Measurements from ENCODE around the gene UFSP1. TPM values are rescaled to one million over a fixed set of nuclear protein-coding genes. Genes with fewer than 3 reads are reported as not detected.

UFSP1 gene
- total and polyA plus RNA-seq, 2 of the 13 experiments (the other 11 are each of a cell fraction or from before 2014, with no cell fraction given), result 0.65 to 3.3 TPM

DNA sequence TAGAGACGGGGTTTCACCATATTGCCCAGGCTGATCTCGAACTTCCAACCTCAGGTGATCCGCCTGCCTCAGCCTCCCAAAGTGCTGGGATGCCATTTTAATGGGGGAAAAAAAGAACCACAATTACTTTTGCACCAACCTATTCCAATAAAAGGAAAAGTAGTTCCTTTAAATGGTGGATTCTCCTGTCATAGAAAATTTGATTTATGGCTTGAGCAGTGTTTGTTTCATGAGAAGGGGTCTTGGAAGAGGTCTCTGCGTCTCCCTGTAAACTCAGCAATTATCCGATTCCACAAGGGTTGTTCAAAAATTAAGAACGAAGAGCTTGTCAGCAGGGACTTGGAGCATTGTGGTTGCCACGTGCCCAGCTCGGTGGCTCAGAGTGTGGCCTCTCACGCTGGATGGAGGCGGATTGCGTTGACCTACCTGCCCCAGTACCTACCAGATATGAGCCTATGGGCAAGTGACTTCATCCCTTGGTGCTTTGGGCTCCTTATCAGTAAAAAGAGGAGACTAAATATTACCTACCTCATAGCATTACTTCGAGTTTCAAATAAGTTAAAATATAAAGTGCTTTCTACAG lies 25.2 kb downstream of the UFSP1 start:
- ATAC-seq, result no peak
- H2AFZ ChIP-seq (ENCODE audit: low read length), result no peak overlapping the region
- POLR2A ChIA-PET, result no interaction called here
- H3K9ac ChIP-seq (ENCODE audit: insufficient read depth, low read depth, low read length), result no peak overlapping the region
- FAIRE-seq, result no peak
- H3K4me2 ChIP-seq (ENCODE audit: low read depth, low read length), result no peak overlapping the region
- intact Hi-C loops (cut with micrococcal nuclease; ENCODE audit: unreplicated experiment), result no loop called here
- no peak for TF ChIP-seq ZNF615 (CRISPR knock-in tag; IDR thresholded peaks at IDR 0.05; ENCODE audit: borderline replicate concordance)
- no peak for TF ChIP-seq CENPX (CRISPR knock-in tag; IDR thresholded peaks at IDR 0.05)
- no peak for TF ChIP-seq SRSF9 (IDR thresholded peaks at IDR 0.05; ENCODE audit: borderline replicate concordance, insufficient read depth, low read depth, low read length, poor library complexity, severe bottlenecking)
- no peak for TF ChIP-seq PRMT3 (CRISPR knock-in tag; IDR thresholded peaks at IDR 0.05; ENCODE audit: borderline replicate concordance, low read depth)
- no peak for TF ChIP-seq PHF8 (CRISPR knock-in tag; IDR thresholded peaks at IDR 0.05)
- TF ChIP-seq FOXM1 (CRISPR knock-in tag; IDR thresholded peaks at IDR 0.05), result no peak
- TF ChIP-seq RXRB (CRISPR knock-in tag; IDR thresholded peaks at IDR 0.05; ENCODE audit: borderline replicate concordance), result no peak
- no peak for TF ChIP-seq KDM6A (CRISPR knock-in tag; IDR thresholded peaks at IDR 0.05; ENCODE audit: low read depth)
- no peak for TF ChIP-seq ZNF101 (CRISPR knock-in tag; IDR thresholded peaks at IDR 0.05; ENCODE audit: borderline replicate concordance, low read depth)
- TF ChIP-seq SMC3 (IDR thresholded peaks at IDR 0.05; ENCODE audit: low read length), result no peak
- TF ChIP-seq, protein P1, sequence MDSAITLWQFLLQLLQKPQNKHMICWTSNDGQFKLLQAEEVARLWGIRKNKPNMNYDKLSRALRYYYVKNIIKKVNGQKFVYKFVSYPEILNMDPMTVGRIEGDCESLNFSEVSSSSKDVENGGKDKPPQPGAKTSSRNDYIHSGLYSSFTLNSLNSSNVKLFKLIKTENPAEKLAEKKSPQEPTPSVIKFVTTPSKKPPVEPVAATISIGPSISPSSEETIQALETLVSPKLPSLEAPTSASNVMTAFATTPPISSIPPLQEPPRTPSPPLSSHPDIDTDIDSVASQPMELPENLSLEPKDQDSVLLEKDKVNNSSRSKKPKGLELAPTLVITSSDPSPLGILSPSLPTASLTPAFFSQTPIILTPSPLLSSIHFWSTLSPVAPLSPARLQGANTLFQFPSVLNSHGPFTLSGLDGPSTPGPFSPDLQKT (CRISPR knock-in tag; IDR thresholded peaks at IDR 0.05; ENCODE audit: borderline replicate concordance), result no peak
- no peak for TF ChIP-seq ZBTB1 (CRISPR knock-in tag; IDR thresholded peaks at IDR 0.05; ENCODE audit: borderline replicate concordance)
- no peak for TF ChIP-seq ZMYM2 (CRISPR knock-in tag; IDR thresholded peaks at IDR 0.05)
- TF ChIP-seq JUNB (CRISPR knock-in tag; IDR thresholded peaks at IDR 0.05; ENCODE audit: borderline replicate concordance), result no peak
- TF ChIP-seq, protein P2, sequence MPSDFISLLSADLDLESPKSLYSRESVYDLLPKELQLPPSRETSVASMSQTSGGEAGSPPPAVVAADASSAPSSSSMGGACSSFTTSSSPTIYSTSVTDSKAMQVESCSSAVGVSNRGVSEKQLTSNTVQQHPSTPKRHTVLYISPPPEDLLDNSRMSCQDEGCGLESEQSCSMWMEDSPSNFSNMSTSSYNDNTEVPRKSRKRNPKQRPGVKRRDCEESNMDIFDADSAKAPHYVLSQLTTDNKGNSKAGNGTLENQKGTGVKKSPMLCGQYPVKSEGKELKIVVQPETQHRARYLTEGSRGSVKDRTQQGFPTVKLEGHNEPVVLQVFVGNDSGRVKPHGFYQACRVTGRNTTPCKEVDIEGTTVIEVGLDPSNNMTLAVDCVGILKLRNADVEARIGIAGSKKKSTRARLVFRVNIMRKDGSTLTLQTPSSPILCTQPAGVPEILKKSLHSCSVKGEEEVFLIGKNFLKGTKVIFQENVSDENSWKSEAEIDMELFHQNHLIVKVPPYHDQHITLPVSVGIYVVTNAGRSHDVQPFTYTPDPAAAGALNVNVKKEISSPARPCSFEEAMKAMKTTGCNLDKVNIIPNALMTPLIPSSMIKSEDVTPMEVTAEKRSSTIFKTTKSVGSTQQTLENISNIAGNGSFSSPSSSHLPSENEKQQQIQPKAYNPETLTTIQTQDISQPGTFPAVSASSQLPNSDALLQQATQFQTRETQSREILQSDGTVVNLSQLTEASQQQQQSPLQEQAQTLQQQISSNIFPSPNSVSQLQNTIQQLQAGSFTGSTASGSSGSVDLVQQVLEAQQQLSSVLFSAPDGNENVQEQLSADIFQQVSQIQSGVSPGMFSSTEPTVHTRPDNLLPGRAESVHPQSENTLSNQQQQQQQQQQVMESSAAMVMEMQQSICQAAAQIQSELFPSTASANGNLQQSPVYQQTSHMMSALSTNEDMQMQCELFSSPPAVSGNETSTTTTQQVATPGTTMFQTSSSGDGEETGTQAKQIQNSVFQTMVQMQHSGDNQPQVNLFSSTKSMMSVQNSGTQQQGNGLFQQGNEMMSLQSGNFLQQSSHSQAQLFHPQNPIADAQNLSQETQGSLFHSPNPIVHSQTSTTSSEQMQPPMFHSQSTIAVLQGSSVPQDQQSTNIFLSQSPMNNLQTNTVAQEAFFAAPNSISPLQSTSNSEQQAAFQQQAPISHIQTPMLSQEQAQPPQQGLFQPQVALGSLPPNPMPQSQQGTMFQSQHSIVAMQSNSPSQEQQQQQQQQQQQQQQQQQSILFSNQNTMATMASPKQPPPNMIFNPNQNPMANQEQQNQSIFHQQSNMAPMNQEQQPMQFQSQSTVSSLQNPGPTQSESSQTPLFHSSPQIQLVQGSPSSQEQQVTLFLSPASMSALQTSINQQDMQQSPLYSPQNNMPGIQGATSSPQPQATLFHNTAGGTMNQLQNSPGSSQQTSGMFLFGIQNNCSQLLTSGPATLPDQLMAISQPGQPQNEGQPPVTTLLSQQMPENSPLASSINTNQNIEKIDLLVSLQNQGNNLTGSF (CRISPR knock-in tag; IDR thresholded peaks at IDR 0.05), result no peak
- TF ChIP-seq, protein P3, sequence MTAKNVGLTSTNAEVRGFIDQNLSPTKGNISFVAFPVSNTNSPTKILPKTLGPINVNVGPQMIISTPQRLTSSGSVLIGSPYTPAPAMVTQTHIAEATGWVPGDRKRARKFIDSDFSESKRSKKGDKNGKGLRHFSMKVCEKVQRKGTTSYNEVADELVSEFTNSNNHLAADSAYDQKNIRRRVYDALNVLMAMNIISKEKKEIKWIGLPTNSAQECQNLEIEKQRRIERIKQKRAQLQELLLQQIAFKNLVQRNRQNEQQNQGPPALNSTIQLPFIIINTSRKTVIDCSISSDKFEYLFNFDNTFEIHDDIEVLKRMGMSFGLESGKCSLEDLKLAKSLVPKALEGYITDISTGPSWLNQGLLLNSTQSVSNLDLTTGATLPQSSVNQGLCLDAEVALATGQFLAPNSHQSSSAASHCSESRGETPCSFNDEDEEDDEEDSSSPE (CRISPR knock-in tag; IDR thresholded peaks at IDR 0.05), result no peak
- TF ChIP-seq ZNF180 (CRISPR knock-in tag; IDR thresholded peaks at IDR 0.05; ENCODE audit: borderline replicate concordance, low read depth), result no peak
- TF ChIP-seq DNMT3B (CRISPR knock-in tag; conservative IDR thresholded peaks at IDR 0.05), result no peak
- no peak for TF ChIP-seq GTF3A (CRISPR knock-in tag; conservative IDR thresholded peaks at IDR 0.05)
- no TSS peak for BruUV-seq (replicated peaks)
- peaks cover 6 to 10% of the 10 kb centered on the region in 2 experiments; a peak in 4 of 5 replicates for H3K36me3 ChIP-seq (replicated peaks in 1 of 2; ENCODE audit: control insufficient read depth in 1 of 2, insufficient read depth in 2 of 2, low read length in 2 of 2)
- H4K20me1 ChIP-seq (ENCODE audit: insufficient read depth, low read length), result no peaks in the 10 kb centered on the region
- WGBS (ENCODE audit: low lambda C conversion rate), result 92% methylated on average over 12 of the region's 12 CpGs
- in situ Hi-C loops (cut with HindIII; ENCODE audit: extremely low pct_ligation_motif_present, low pct_unique_long_range_greater_than_20kb), result no loop called here
- no peaks in the 10 kb centered on the region for H3K9me3 ChIP-seq (ENCODE audit: low read length)
- no peaks in the 10 kb centered on the region; a peak in 1 of 5 replicates for H3K27me3 ChIP-seq (ENCODE audit: control insufficient read depth in 1 of 2, insufficient read depth in 2 of 2, low read length in 2 of 2)
- DNase-seq (ENCODE audit: low spot score), result no peak
- H3K4me3 ChIP-seq (replicated peaks in 1 of 3; ENCODE audit: insufficient read depth in 1 of 3, low read depth in 2 of 3, low read length in 3 of 3), result no peak overlapping the region
- no peak overlapping the region for H3K27ac ChIP-seq (ENCODE audit: extremely low read length, insufficient read depth, low read length)
- H3K79me2 ChIP-seq (ENCODE audit: insufficient read depth, low read length), result no peaks in the 10 kb centered on the region
- CTCF ChIA-PET (ENCODE audit: low intra/inter-chr PET ratio, low total read pairs), result no interaction called here
- peaks cover 19% of the 10 kb centered on the region for H3K4me1 ChIP-seq (ENCODE audit: insufficient read depth, low read length)

Measured in HepG2 (cell line).